Measurements from ENCODE around the gene CLIC1.

GRCh38 chr6:31713991-31714684 is 22.2 kb downstream of the CLIC1 start:
- TF ChIP-seq EZH2phosphoT487 (IDR thresholded peaks at IDR 0.05; ENCODE audit: borderline replicate concordance): no peak
- TF ChIP-seq CTCF (conservative IDR thresholded peaks at IDR 0.05; ENCODE audit: low read length): no peak

All from Loucy (cell line).